Loucy (cell line): ENCODE results near the gene USP21.
A peak's percentile ranks its signal among the peaks of the same experiment; 100 is the strongest.

Experiments used
- H2AFZ ChIP-seq: fragments of 200-600 bp; sonication (generic); 2 replicates; pipeline ENCODE4 v1.6.0; 2016; ENCODE audit warnings: antibody characterized with exemption, mild to moderate bottlenecking, low read length, moderate library complexity
- H3F3A ChIP-seq: fragments of 200-600 bp; 2 replicates; pipeline ENCODE4 v1.6.0; 2016; ENCODE audit warnings: antibody characterized with exemption, low read depth, mild to moderate bottlenecking
- H3K27me3 ChIP-seq: fragments of 200-600 bp; sonication (generic); 2 replicates; pipeline ENCODE4 v1.6.1; 2014; ENCODE audit warnings: low read length, mild to moderate bottlenecking; ENCODE audit not compliant: insufficient read depth, poor library complexity, severe bottlenecking
- H3K36me3 ChIP-seq: fragments of 200-600 bp; sonication (generic); 2 replicates; pipeline ENCODE4 v1.6.1; 2016; ENCODE audit warnings: low read length; ENCODE audit not compliant: insufficient read depth
- H3K4me1 ChIP-seq: fragments of 200-600 bp; sonication (generic); 2 replicates; pipeline ENCODE4 v1.5.1; 2014; ENCODE audit warnings: low read length, mild to moderate bottlenecking; ENCODE audit not compliant: insufficient read depth, poor library complexity, severe bottlenecking
- H3K4me2 ChIP-seq: fragments of 200-600 bp; sonication (generic); 2 replicates; pipeline ENCODE4 v1.6.0; 2014; ENCODE audit warnings: antibody characterized with exemption, low read length, low read depth, mild to moderate bottlenecking; ENCODE audit not compliant: poor library complexity, severe bottlenecking
- H3K4me3 ChIP-seq: fragments of 200-600 bp; sonication (generic); 2 replicates; pipeline ENCODE4 v1.5.1; 2014; ENCODE audit warnings: low read length, mild to moderate bottlenecking, mixed read lengths; ENCODE audit not compliant: poor library complexity, severe bottlenecking
- H3K79me2 ChIP-seq: fragments of 200-600 bp; sonication (generic); 2 replicates; pipeline ENCODE4 v1.6.1; 2014; ENCODE audit warnings: low read length; ENCODE audit not compliant: insufficient read depth
- H3K9ac ChIP-seq: fragments of 200-600 bp; sonication (generic); 2 replicates; pipeline ENCODE4 v1.6.0; 2014; ENCODE audit warnings: mild to moderate bottlenecking, low read depth, low read length, moderate library complexity; ENCODE audit not compliant: poor library complexity, severe bottlenecking
- H3K9me2 ChIP-seq: fragments of 200-600 bp; sonication (generic); replicated peaks from 2 replicates; pipeline ENCODE4 v1.6.1; 2016; ENCODE audit warnings: low read depth, low read length, mixed read lengths
- H3K9me3 ChIP-seq: fragments of 200-600 bp; sonication (generic); 2 replicates; pipeline ENCODE4 v1.6.1; 2014; ENCODE audit warnings: mild to moderate bottlenecking, antibody characterized with exemption, low read length, low read depth; ENCODE audit not compliant: insufficient read depth
- H4K20me1 ChIP-seq: fragments of 200-600 bp; sonication (generic); 2 replicates; pipeline ENCODE4 v1.6.0; 2014; ENCODE audit warnings: antibody characterized with exemption, low read length, mild to moderate bottlenecking; ENCODE audit not compliant: insufficient read depth, poor library complexity, severe bottlenecking
- CTCF ChIP-seq: fragments of 200-600 bp; sonication (generic); conservative IDR thresholded peaks from 2 replicates; pipeline ENCODE4 v1.5.1; 2014; ENCODE audit warnings: mild to moderate bottlenecking, antibody characterized with exemption, low read length
- EZH2phosphoT487 ChIP-seq: fragments of 200-600 bp; IDR thresholded peaks from 2 replicates; pipeline ENCODE4 v1.6.1; 2018; ENCODE audit warnings: antibody characterized with exemption, mild to moderate bottlenecking, moderate library complexity, borderline replicate concordance

Gene USP21

GRCh38 chr1:161160671-161161145 lies 1.4 kb downstream of the USP21 start:
- H2AFZ ChIP-seq: no peak overlapping the region
- H3K4me1 ChIP-seq: peaks cover 29% of the 10 kb centered on the region
- H3K9ac ChIP-seq: peak overlapping the region; percentile 92
- H3K27me3 ChIP-seq: no peaks in the 10 kb centered on the region
- no peaks in the 10 kb centered on the region for H4K20me1 ChIP-seq
- no peaks in the 10 kb centered on the region for H3K9me2 ChIP-seq
- peaks cover 16% of the 10 kb centered on the region; the same call in 1 of the 2 replicates for H3K36me3 ChIP-seq
- H3K4me3 ChIP-seq: peak overlapping the region; percentile 88
- TF ChIP-seq CTCF: no peak
- no peak for TF ChIP-seq EZH2phosphoT487
- peak overlapping the region; percentile 80 for H3K4me2 ChIP-seq
- no peaks in the 10 kb centered on the region for H3F3A ChIP-seq
- H3K79me2 ChIP-seq: peaks cover 28% of the 10 kb centered on the region
- no peaks in the 10 kb centered on the region for H3K9me3 ChIP-seq

GRCh38 chr1:161161652-161162051 lies 2.4 kb downstream of the USP21 start:
- Histone ChIP-seq H3K36me3 (peaks cover 16% of the 10 kb centered on the region; the same call in 1 of the 2 replicates), H3K4me2 (peak overlapping the region; percentile 80), H3K4me1 (peaks cover 29% of the 10 kb centered on the region)

GRCh38 chr1:161162052-161162451 lies 2.8 kb downstream of the USP21 start:
- Histone ChIP-seq H3K4me2 (peak overlapping the region; percentile 80), H3K9me2 (no peaks in the 10 kb centered on the region), H3K9ac (peak overlapping the region; percentile 92), H3K27me3 (no peaks in the 10 kb centered on the region), H3K4me1 (peaks cover 33% of the 10 kb centered on the region), H2AFZ (no peak overlapping the region), H3K9me3 (no peaks in the 10 kb centered on the region), H3K4me3 (no peak overlapping the region), H3K36me3 (peaks cover 16% of the 10 kb centered on the region; the same call in 1 of the 2 replicates), H3K79me2 (peaks cover 24% of the 10 kb centered on the region), H3F3A (no peaks in the 10 kb centered on the region), H4K20me1 (no peaks in the 10 kb centered on the region)
- no peak for TF ChIP-seq EZH2phosphoT487
- no peak for TF ChIP-seq CTCF

More at GRCh38 chr1:161161652-161162051, 2.4 kb downstream of the USP21 start:
- H3K9ac ChIP-seq: peak overlapping the region; percentile 92
- TF ChIP-seq EZH2phosphoT487 (no peak), CTCF (no peak)
- no peak overlapping the region for H2AFZ ChIP-seq
- no peaks in the 10 kb centered on the region for H3F3A ChIP-seq
- no peaks in the 10 kb centered on the region for H3K9me2 ChIP-seq
- no peaks in the 10 kb centered on the region for H3K9me3 ChIP-seq
- no peaks in the 10 kb centered on the region for H3K27me3 ChIP-seq
- no peaks in the 10 kb centered on the region for H4K20me1 ChIP-seq
- H3K4me3 ChIP-seq: no peak overlapping the region
- H3K79me2 ChIP-seq: peaks cover 24% of the 10 kb centered on the region
